Ureter (tissue), 1 donor: ENCODE measurements around the gene NPIPA2. TPM values are rescaled to one million over a fixed set of nuclear protein-coding genes. Genes with fewer than 3 reads are reported as not detected.

ENCODE experiments used
- total RNA-seq: library from RNA; stranded (reverse); gene quantifications from one replicate; pipeline ENCODE4 v1.2.4, GENCODE V29; 2023
- donor health status: DM: yes; HTN: yes; CAD: no.

Gene NPIPA2
- total RNA-seq, 1 donor from 2014 or later, result 4.2 TPM

Other genes with a start within 250 kb of the NPIPA2 start
- gene PARN, start 112.3 kb upstream of the NPIPA2 start, total RNA-seq, result 53.9 TPM
- gene BFAR, start 109.6 kb upstream of the NPIPA2 start, total RNA-seq, result 60.3 TPM
- 1.4 TPM for gene PLA2G10, start 48.2 kb upstream of the NPIPA2 start, total RNA-seq
- 1.6 TPM for gene NPIPA3, start 39.1 kb upstream of the NPIPA2 start, total RNA-seq
- 87.5 TPM for gene NOMO1, start 91.2 kb downstream of the NPIPA2 start, total RNA-seq
- 158 TPM for gene NPIPA1, start 194.9 kb downstream of the NPIPA2 start, total RNA-seq
- gene PDXDC1, start 232.5 kb downstream of the NPIPA2 start, total RNA-seq, result 133 TPM